Aorta (tissue), 5 donors: ENCODE measurements around the gene DDIT3. TPM values are rescaled to one million over a fixed set of nuclear protein-coding genes. Genes with fewer than 3 reads are reported as not detected.

Experiments
- ATAC-seq: fragments of 200-7000 bp; cut with Tn5 transposase; one replicate; pipeline ENCODE4 v1.9.1; 2022; ENCODE audit warnings: moderate library complexity; ENCODE audit not compliant: low FRiP score
- DNase-seq, 2 donors: peaks; one replicate each; pipeline ENCODE4 v3.0.0-alpha.2; 2020
- H3K27ac ChIP-seq, 2 donors: one replicate each; pipeline ENCODE4 v1.5.1; 2013; ENCODE audit warnings: low read length in 2 of 2, mild to moderate bottlenecking in 2 of 2, moderate library complexity in 2 of 2, control low read depth in 1 of 2, inconsistent platforms in 1 of 2, low read depth in 1 of 2
- H3K27me3 ChIP-seq, 2 donors: one replicate each; pipeline ENCODE4 v1.6.1; 2013; ENCODE audit warnings: control low read depth in 1 of 2, low read length in 1 of 2, mild to moderate bottlenecking in 1 of 2, moderate library complexity in 1 of 2; ENCODE audit not compliant: insufficient read depth in 2 of 2, control insufficient read depth in 1 of 2
- H3K36me3 ChIP-seq, 2 donors: one replicate each; pipeline ENCODE4 v1.6.1; 2013; ENCODE audit warnings: control low read depth in 1 of 2, low read length in 1 of 2, mild to moderate bottlenecking in 1 of 2; ENCODE audit not compliant: insufficient read depth in 2 of 2, control insufficient read depth in 1 of 2
- H3K4me1 ChIP-seq, 2 donors: one replicate each; pipeline ENCODE4 v1.6.1; 2013; ENCODE audit warnings: low read length in 2 of 2, control low read depth in 1 of 2, mild to moderate bottlenecking in 1 of 2, moderate library complexity in 1 of 2; ENCODE audit not compliant: insufficient read depth in 2 of 2, control insufficient read depth in 1 of 2
- H3K4me3 ChIP-seq, 2 donors: one replicate each; pipeline ENCODE4 v1.5.1; 2013; ENCODE audit warnings: low read length in 2 of 2, control low read depth in 1 of 2, mild to moderate bottlenecking in 1 of 2
- H3K9me3 ChIP-seq: one replicate; pipeline ENCODE4 v1.6.1; 2013; ENCODE audit warnings: mild to moderate bottlenecking, low read length; ENCODE audit not compliant: control insufficient read depth
- WGBS, 2 donors: extraction: QIAGEN DNeasy Blood & Tissue Kit; methylation state at CpG; one replicate each; pipeline ENCODE4 v1.1.7; 2013; 5-methylcytosine and 5-hydroxymethylcytosine counted together
- intact Hi-C, 2 donors: fragments of 100-400 bp; cut with DNase I; formaldehyde crosslinking; loops; one replicate each; pipeline versions ENCODE4 v1.14.2 to v1.15.0; 2022
- polyA plus RNA-seq, 2 donors: library from polyadenylated mRNA; stranded (reverse); fragments of 200-250 nt; gene quantifications; one replicate each; pipeline ENCODE4 v1.2.3, GENCODE V29; 2013
- total RNA-seq, 2 donors: library from RNA; stranded (reverse); fragmentation: NEBNext Ultra II Directional; extraction: Animal tissue kit (Norgen Biotek cat#: 25700); gene quantifications; one replicate each; pipeline ENCODE4 v1.2.1, GENCODE V29; 2021
- donor health status: healthy with polysubstance abuse.
- donor health status: Bipolar disorder and iron deficiency.
- donor health status: DM: no; HTN: no; CAD: no.
- donor health status: DM: no; HTN: no; CAD: no.
- donor health status: DM: yes; HTN: yes; CAD: no.

DDIT3 gene
- total and polyA plus RNA-seq, 4 donors: 24.8 to 49.6 (median 33.9) TPM

DNA sequence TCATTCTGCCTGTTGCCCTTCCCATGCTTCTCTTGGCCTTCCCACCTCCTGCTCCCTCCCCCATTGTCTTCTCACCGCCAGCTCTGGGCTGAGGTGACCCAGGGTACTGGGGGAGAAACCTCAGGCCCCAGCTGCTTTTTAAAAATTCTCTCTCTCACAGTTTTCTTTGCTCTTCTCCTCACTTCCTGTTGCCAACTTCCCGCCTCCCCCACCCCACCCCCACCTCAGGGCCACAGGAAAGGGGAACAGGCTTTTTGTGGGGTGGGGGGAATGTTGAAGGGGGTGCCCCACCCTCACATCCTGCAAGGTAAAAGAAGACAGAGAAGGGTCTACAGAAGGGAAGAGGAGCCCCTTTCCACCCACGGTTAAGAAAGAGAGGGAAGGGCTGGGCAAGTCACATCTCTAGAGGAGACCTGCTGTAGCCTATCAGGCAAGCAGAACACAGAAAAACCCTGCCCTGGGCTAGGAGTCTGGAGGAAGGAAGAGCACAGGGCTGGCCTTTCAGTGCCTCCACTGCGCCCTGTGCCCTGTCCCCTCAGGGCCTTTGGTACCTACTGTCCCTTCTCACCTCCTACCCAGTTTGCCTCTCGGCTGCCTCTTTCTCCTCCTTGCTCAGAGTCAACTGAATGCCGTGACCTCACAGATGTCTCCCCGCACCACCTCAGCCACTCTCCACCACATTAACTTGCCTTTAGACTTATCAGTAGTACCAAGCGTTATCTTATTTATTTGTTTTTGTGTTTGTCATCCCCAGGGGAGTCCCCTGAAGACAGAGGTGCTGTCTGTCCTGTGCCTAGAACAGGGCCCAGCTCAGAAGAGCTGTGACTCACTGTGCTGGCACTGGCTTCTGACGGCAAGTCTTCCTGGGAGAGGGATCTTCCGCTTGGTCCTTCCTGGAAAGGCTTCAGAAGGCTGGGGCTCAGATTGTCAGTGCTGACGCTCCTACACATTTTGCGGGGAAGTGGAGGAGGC is 42.3 kb downstream of the DDIT3 start:
- H3K4me3 ChIP-seq: no peak overlapping the region
- intact Hi-C loops: no loop called here
- H3K4me1 ChIP-seq: no peaks in the 10 kb centered on the region
- H3K9me3 ChIP-seq: no peaks in the 10 kb centered on the region
- no peaks in the 10 kb centered on the region for H3K27me3 ChIP-seq
- 76 to 78% methylated on average over 12 of the region's 12 CpGs for WGBS, 2 donors
- H3K27ac ChIP-seq: no peak overlapping the region
- peak; percentile 33 for ATAC-seq
- no peaks in the 10 kb centered on the region for H3K36me3 ChIP-seq
- peak in 1 of 2 donors; percentile 73 for DNase-seq

DNA sequence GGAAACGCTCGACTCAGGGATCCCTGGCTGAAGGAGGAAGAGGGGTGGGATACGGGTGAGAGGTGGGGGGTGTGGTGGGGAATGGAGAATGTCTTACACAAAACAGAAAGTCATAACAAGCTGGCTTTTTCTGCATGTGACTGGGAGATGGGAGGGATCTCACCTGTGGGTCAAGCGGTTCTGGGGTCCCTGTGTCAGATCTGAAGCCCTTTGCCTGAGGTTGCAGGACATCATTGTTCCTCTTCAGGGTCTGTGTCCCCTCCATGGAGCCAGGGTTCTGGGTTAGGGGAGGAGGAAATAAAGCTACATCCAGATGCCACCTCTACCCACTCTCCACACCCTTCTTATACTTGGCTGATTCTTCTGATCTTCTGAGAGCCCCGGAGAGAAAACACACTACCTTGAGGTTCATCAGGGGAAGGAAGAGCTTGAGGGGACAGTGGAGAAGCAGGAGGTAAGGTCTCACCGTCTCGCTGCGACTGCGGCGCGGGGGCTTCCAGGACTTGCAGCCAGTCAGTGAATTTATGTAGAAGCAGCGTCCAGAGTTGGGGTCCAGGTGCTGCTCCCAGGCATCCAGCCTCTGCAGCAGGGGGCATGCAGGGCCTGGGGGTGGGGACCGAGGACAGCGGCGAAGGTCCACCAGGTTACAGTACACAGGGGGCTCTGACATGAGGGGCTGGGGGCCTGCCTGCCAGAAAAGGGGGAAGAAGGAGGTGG is 43.2 kb downstream of the DDIT3 start:
- no peak overlapping the region for H3K27ac ChIP-seq
- ATAC-seq (no peak), DNase-seq (peak in 1 of 2 donors; percentile 68)
- no peaks in the 10 kb centered on the region for H3K4me1 ChIP-seq
- H3K27me3 ChIP-seq: no peaks in the 10 kb centered on the region
- H3K36me3 ChIP-seq: no peaks in the 10 kb centered on the region
- H3K9me3 ChIP-seq: no peaks in the 10 kb centered on the region
- WGBS, 2 donors: 79 to 87% methylated on average over 13 to 15 of the region's 15 CpGs
- intact Hi-C loops: no loop called here
- H3K4me3 ChIP-seq: no peak overlapping the region

DNA sequence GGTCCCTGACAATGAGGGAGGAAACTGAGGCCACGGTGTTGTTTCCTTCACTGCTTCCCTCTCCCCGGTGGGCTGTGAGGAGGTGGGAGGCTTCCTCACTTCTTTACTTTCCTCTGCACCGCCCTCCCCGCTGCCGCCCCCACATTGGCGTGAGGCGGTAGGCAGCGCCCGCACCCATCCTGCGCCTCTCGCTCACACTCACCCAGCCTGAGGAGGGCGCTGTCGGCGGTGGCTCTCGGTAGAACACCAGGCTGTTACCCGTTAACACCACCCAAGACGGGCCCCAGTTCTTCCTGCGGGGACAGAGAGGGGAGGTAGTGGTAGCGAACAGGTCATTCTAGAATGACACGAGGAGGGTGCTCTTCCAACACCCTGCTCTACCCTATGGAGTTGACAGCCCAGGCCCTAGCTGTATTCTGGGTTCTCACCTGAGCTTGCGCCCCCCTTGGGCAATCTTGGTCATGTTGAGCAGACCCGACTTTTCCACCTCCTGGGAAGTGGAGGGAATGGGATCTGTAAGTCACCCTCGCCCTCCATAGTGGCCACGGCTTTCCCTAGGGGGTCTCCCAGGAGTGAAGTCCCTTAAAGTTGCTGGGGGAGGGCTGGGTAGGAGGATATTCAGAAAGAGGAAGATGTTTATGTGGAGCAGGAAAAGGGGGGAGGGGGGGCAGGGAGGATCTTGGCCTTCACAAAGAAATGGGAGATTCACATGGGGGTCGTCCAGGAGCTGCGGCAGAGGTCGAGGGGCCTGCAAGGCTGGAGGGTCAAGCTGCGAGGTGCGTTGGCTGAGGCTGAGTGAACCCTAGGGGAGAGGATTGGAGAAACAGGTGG is 43.9 kb downstream of the DDIT3 start:
- 26 to 27% methylated on average over 27 to 29 of the region's 29 CpGs for WGBS, 2 donors
- Histone ChIP-seq H3K27ac (no peak overlapping the region), H3K9me3 (no peaks in the 10 kb centered on the region), H3K36me3 (no peaks in the 10 kb centered on the region), H3K4me1 (no peaks in the 10 kb centered on the region), H3K4me3 (no peak overlapping the region), H3K27me3 (no peaks in the 10 kb centered on the region)
- ATAC-seq: peak; percentile 12
- peak; percentile 66 to 81 for DNase-seq
- intact Hi-C loops: no loop called here

DNA sequence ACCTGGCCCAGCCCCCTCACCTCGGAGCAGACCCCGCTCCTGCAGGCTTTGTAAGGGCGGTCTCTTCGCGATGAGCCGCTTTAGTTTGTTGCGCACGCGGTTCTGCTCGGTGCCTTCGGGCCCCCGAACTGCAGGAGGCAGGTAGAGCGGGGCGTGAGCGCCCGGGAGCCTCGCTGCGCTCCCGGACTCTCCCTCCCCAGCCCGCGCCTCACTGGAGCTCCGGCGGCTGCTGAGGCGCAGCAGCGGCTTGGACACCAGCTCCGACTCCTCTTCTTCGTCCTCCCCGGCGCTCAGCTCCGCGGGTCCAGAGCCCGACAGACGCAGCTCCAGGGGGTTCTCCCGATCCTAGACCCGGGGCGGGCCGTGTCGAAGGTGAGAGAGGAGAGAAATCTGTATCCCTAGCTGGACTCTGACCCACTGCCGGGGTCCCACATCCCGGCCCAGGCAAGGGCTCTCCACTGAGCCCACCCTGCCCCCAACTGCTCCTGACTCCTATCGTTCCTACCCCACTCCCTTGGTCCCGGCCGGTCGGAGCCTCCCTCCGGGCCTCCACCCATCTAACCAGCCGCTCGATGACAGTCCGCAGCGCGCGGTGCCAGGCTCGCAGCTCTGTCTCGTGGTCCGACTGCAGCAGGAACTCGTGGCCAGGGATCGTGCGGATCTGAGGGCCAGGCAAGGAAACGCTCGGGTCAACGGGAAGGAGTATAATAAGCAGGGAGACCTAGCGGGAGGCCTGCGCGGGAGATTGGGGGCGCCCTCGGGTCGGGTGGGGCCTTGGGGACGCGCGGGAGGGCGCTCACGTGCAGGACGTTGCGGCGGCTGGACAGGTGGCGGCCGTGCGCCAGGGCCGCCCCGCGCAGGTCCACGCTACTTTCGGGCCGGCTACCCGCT is 44.8 kb downstream of the DDIT3 start:
- H3K9me3 ChIP-seq: no peaks in the 10 kb centered on the region
- no peaks in the 10 kb centered on the region for H3K36me3 ChIP-seq
- 4 to 5% methylated on average over 82 to 84 of the region's 84 CpGs for WGBS, 2 donors
- H3K4me3 ChIP-seq: peak overlapping the region in 1 of 2 donors; percentile 3
- H3K27ac ChIP-seq: no peak overlapping the region
- no peaks in the 10 kb centered on the region for H3K27me3 ChIP-seq
- DNase-seq (peak in 1 of 2 donors; percentile 75), ATAC-seq (peak; percentile 49)
- no peaks in the 10 kb centered on the region for H3K4me1 ChIP-seq
- intact Hi-C loops: no loop called here

DNA sequence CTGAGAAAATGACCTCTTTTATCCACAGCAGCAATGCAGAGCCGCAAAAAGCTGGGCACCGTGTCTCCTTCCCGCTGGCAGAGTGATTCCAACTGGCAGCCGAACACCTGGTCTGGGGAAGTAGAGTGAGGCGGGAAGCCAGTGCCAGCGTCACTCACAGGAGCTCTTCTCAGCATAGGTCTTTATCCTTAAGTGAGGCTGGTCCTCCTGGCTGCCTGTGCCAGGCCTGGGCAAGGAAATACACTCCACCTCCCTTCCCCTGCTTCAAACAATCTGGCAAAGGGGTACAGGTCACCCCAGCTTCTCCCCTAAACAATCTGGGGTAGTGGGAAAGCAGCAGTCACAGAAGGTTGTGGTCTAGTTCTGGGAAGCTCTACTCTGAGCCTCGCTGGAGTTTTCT is 45.5 kb downstream of the DDIT3 start:
- Histone ChIP-seq H3K27ac (no peak overlapping the region), H3K4me3 (no peak overlapping the region), H3K36me3 (no peaks in the 10 kb centered on the region), H3K4me1 (no peaks in the 10 kb centered on the region), H3K9me3 (no peaks in the 10 kb centered on the region), H3K27me3 (no peaks in the 10 kb centered on the region)
- ATAC-seq (no peak), DNase-seq (no peak)
- 60 to 69% methylated on average over 7 of the region's 7 CpGs for WGBS, 2 donors
- intact Hi-C loops: no loop called here

DNA sequence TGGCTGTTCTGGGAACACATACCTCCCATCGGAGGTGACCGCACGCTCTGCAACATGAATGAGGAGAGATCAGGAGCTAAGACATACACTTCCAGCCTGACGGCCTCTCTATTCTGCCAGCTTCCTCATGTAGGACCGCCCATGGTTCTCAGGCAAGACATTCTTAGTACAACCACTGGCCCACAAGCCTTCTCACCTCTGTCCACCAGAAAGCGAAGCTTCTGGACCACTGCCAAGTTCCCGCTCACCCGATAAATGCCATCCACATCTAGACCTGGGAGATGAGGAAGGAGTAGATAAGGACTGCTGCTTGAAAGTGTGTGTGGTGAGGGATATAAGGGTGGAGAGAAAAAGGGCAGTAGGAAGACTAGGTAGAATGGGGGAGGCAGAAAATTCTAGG is 45.9 kb downstream of the DDIT3 start:
- Histone ChIP-seq H3K27me3 (no peaks in the 10 kb centered on the region), H3K27ac (no peak overlapping the region), H3K4me1 (no peaks in the 10 kb centered on the region), H3K36me3 (no peaks in the 10 kb centered on the region), H3K4me3 (no peak overlapping the region), H3K9me3 (no peaks in the 10 kb centered on the region)
- 75 to 79% methylated on average over 8 of the region's 8 CpGs for WGBS, 2 donors
- ATAC-seq (no peak), DNase-seq (no peak)
- intact Hi-C loops: no loop called here

DNA sequence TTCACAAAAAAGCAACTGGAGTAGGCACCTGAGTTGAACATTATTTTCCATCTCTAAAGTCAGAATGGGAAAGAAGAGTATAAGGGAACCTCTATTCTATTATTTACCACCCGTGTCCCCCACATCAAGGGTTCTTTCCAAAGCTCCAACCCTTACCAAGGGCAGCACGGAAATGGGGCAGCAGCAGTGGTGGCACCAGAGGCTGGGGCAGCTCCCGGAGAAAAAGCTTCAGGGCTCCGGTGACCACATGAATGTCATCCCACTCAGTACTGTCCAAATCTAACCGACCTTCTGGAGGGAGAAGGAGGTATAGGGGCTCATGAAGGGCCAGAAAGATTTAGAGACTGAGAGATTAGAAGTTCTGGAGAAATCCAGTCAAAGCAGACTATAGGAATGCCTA is 46.4 kb downstream of the DDIT3 start:
- no peak overlapping the region for H3K27ac ChIP-seq
- ATAC-seq (no peak), DNase-seq (no peak)
- H3K27me3 ChIP-seq: no peaks in the 10 kb centered on the region
- no peak overlapping the region for H3K4me3 ChIP-seq
- intact Hi-C loops: no loop called here
- H3K4me1 ChIP-seq: no peaks in the 10 kb centered on the region
- no peaks in the 10 kb centered on the region for H3K9me3 ChIP-seq
- WGBS, 2 donors: 84 to 86% methylated on average over 5 of the region's 5 CpGs
- no peaks in the 10 kb centered on the region for H3K36me3 ChIP-seq

DNA sequence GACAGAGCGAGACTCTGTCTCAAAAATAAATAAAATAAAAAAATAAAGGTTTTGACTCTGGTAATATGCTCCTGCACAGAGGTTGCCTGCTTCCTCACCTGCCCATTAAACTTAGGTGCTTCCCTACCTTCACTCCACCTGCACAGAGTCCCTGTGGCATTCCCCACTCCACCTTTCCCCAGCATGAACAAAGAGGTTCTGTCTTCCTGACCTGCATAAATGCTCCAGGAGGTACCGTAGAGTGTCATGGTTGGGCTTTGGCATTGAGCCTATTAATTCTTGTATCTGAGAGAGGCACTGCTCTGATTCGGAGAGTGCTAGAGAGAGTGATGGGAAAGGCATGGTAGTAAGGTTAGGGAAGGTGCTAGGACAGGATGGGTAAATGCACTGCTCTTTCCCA is 46.9 kb downstream of the DDIT3 start:
- no peak for DNase-seq
- Histone ChIP-seq H3K9me3 (no peaks in the 10 kb centered on the region), H3K36me3 (no peaks in the 10 kb centered on the region), H3K4me1 (no peaks in the 10 kb centered on the region), H3K4me3 (no peak overlapping the region), H3K27ac (no peak overlapping the region), H3K27me3 (no peaks in the 10 kb centered on the region)
- intact Hi-C loops: no loop called here
- ATAC-seq: no peak
- WGBS, 2 donors: 34 to 35% methylated on average over 3 of the region's 3 CpGs
